Vagina (tissue), 2 donors: ENCODE data around the gene BCAS3.

Experiments used
- POLR2A ChIP-seq, 2 donors: fragments of 450-650 bp; IDR thresholded peaks; one replicate each; pipeline ENCODE4 v1.6.1; 2017; ENCODE audit warnings: antibody characterized with exemption in 2 of 2, mild to moderate bottlenecking in 2 of 2, moderate library complexity in 2 of 2
- TF ChIP-seq, protein P1 (sequence below), 3 experiments: fragments of 450-650 bp in 2 of 3; fragments of 200-600 bp in 1 of 3; sonication (generic) in 1 of 3; IDR thresholded peaks; one replicate each; pipeline ENCODE4 v1.5.1; 2017 to 2019; ENCODE audit warnings: antibody characterized with exemption in 3 of 3, mild to moderate bottlenecking in 2 of 3, moderate library complexity in 2 of 3

DNA sequence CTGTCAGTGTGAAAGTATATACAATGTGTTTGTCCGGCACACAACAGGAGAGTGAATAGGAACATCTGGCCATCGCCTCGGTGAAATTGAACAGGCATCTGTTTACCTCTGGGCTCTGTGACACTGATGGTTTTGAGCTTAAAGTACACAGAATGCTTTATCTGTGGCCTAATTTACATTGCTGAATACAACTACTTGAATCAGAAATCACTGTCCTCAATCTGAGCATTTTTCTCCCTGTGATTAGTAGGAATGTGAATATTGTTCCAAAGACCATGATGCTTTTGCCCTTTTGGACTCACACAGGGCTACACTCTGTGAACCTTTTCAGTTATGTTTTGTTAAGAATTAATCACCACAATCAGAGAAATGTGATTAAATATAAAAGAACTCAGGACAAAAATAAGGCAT is 399.0 kb downstream of the BCAS3 start:
- no peak for TF ChIP-seq POLR2A (IDR thresholded peaks at IDR 0.05)
- TF ChIP-seq, protein P1, sequence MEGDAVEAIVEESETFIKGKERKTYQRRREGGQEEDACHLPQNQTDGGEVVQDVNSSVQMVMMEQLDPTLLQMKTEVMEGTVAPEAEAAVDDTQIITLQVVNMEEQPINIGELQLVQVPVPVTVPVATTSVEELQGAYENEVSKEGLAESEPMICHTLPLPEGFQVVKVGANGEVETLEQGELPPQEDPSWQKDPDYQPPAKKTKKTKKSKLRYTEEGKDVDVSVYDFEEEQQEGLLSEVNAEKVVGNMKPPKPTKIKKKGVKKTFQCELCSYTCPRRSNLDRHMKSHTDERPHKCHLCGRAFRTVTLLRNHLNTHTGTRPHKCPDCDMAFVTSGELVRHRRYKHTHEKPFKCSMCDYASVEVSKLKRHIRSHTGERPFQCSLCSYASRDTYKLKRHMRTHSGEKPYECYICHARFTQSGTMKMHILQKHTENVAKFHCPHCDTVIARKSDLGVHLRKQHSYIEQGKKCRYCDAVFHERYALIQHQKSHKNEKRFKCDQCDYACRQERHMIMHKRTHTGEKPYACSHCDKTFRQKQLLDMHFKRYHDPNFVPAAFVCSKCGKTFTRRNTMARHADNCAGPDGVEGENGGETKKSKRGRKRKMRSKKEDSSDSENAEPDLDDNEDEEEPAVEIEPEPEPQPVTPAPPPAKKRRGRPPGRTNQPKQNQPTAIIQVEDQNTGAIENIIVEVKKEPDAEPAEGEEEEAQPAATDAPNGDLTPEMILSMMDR (IDR thresholded peaks at IDR 0.05) = no peak
